Right atrium auricular region (tissue), 2 donors: ENCODE data around the gene CAB39. TPM values are rescaled to one million over a fixed set of nuclear protein-coding genes. Genes with fewer than 3 reads are reported as not detected.
A peak's percentile ranks its signal among the peaks of the same experiment; 100 is the strongest.

Experiments
- DNase-seq: peaks from one replicate; pipeline ENCODE4 v3.0.0-alpha.2; 2019; ENCODE audit warnings: low spot score
- H3K27ac ChIP-seq, 2 donors: fragments of 200-600 bp; sonication (generic); 1 replicate in 1 of 2; 2 replicates in 1 of 2; pipeline ENCODE4 v1.5.1; 2016 to 2019
- H3K27me3 ChIP-seq, 2 donors: fragments of 200-600 bp; sonication (generic); one replicate each; pipeline versions ENCODE4 v1.5.1 to v1.6.0; 2017 to 2019
- H3K36me3 ChIP-seq: fragments of 200-600 bp; sonication (generic); one replicate; pipeline ENCODE4 v1.5.1; 2016
- H3K4me1 ChIP-seq, 2 donors: fragments of 200-600 bp; sonication (generic); one replicate each; pipeline versions ENCODE4 v1.5.1 to v1.6.0; 2017 to 2019
- H3K4me3 ChIP-seq, 2 donors: fragments of 200-600 bp; sonication (generic); 1 replicate in 1 of 2; 2 replicates in 1 of 2; pipeline ENCODE4 v1.5.1; 2017 to 2019; ENCODE audit warnings: mild to moderate bottlenecking in 1 of 2, moderate library complexity in 1 of 2
- H3K9me3 ChIP-seq, 2 donors: fragments of 200-600 bp; sonication (generic); one replicate each; pipeline ENCODE4 v1.5.1; 2019
- total RNA-seq, 2 donors: library from RNA; depleted of rRNA; stranded (reverse); fragments of >200 nt; gene quantifications; one replicate each; pipeline ENCODE4 v1.1.0, GENCODE V29; 2016
- TF ChIP-seq, protein P1 (sequence below), 2 donors: fragments of 200-600 bp; sonication (generic); IDR thresholded peaks; one replicate each; pipeline ENCODE4 v1.5.1; 2019; ENCODE audit warnings: antibody characterized with exemption in 2 of 2

The CAB39 gene
- total RNA-seq, 2 donors from 2014 or later, result 66.1 to 81.5 TPM

DNA sequence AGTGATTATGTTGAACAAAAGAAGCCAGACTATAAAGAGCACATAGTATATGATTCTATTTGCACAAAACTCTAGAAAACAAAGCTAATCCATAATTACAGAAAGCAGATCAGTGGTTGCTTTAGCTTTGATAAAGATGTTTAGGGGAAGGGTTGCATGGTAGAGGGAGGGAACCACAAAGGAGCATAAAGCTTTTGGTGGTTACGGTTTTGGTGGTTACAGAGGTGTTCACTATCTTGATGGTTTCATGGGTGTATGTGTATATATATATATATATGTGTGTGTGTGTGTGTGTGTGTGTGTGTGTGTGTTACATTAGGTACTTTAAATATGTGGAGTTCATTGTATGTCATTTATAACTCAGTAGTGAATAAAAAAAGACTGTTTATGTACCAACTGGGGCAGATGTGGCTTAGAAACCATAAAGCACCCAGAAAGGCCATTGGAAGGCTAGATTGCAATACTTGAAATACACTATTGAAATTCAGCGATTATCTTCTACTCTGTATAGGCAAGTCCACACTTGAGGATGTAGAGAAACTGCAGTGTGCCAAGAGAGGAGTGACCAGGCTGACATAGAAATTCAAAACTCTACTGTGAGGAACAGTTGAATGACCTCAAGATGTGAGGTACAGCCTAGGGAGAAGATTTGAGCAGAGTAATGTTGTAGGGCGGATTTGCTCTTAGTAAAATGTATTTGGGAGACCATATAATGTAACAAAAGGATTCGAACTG, 60.6 kb downstream of the CAB39 start:
- TF ChIP-seq, protein P1, sequence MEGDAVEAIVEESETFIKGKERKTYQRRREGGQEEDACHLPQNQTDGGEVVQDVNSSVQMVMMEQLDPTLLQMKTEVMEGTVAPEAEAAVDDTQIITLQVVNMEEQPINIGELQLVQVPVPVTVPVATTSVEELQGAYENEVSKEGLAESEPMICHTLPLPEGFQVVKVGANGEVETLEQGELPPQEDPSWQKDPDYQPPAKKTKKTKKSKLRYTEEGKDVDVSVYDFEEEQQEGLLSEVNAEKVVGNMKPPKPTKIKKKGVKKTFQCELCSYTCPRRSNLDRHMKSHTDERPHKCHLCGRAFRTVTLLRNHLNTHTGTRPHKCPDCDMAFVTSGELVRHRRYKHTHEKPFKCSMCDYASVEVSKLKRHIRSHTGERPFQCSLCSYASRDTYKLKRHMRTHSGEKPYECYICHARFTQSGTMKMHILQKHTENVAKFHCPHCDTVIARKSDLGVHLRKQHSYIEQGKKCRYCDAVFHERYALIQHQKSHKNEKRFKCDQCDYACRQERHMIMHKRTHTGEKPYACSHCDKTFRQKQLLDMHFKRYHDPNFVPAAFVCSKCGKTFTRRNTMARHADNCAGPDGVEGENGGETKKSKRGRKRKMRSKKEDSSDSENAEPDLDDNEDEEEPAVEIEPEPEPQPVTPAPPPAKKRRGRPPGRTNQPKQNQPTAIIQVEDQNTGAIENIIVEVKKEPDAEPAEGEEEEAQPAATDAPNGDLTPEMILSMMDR (IDR thresholded peaks at IDR 0.05), result no peak
- Histone ChIP-seq H3K4me3 (no peak overlapping the region), H3K36me3 (no peaks in the 10 kb centered on the region), H3K4me1 (peaks cover 0 to 46% of the 10 kb centered on the region in 2 donors), H3K9me3 (no peaks in the 10 kb centered on the region), H3K27me3 (no peaks in the 10 kb centered on the region), H3K27ac (peak overlapping the region in 1 of 2 donors; percentile 72)
- no peak for DNase-seq

DNA sequence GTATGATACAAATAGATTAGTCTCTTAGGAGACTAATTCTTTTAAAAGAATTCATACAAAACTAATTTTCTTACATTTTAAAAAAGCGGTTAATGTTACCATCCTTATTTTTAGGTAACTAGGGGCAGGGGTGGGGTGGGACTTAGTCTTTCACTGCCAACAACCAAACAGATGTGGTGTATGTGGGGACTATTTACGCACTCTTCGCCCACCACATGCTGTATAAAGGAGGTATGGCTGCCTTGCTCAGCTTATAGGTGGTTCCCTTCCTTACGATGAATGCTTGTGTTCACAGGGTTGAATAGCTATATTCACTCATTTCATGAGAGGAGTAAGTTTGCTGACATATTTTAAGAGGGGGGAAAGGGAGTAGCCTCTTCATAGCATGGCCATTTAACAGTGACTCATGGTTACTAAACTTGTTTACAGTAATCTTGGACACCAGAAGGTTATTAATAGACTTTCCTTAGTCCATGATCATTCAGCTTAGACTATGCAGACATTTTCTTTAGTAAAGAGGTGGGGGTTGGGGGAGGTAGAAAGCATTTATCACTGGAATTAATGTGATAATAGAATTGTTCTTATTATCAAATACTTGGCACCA, 61.8 kb downstream of the CAB39 start:
- DNase-seq, result no peak
- H3K36me3 ChIP-seq, result no peaks in the 10 kb centered on the region
- H3K4me3 ChIP-seq, result no peak overlapping the region
- no peaks in the 10 kb centered on the region for H3K9me3 ChIP-seq
- H3K27ac ChIP-seq, result peak overlapping the region; percentile 53 to 72
- no peaks in the 10 kb centered on the region for H3K27me3 ChIP-seq
- TF ChIP-seq, protein P1 (IDR thresholded peaks at IDR 0.05), result no peak
- H3K4me1 ChIP-seq, result peaks cover 0 to 58% of the 10 kb centered on the region in 2 donors

DNA sequence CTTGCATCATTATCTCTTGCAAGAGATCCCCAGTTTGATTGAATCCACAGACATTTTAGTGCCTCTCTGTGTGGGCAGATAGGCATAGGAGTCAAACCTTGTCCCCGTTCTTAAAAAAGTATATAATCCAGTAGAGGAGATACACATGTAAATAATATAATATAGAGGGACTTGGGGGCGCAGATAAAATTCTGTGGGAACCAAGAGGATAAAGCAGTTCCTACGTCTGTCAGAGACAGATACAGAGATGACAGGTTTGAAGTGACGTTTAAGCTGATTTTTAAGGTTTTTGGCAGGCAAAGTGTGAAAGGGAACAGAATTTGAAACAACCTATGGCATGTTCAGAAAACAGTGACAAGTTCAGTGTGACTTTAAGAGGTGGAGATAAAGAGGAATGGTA, 63.1 kb downstream of the CAB39 start:
- no peak overlapping the region for H3K4me3 ChIP-seq
- no peaks in the 10 kb centered on the region for H3K9me3 ChIP-seq
- H3K27ac ChIP-seq, result peak overlapping the region in 1 of 2 donors; percentile 72
- H3K36me3 ChIP-seq, result no peaks in the 10 kb centered on the region
- TF ChIP-seq, protein P1 (IDR thresholded peaks at IDR 0.05), result no peak
- H3K27me3 ChIP-seq, result no peaks in the 10 kb centered on the region
- no peak for DNase-seq
- H3K4me1 ChIP-seq, result peaks cover 0 to 67% of the 10 kb centered on the region in 2 donors

DNA sequence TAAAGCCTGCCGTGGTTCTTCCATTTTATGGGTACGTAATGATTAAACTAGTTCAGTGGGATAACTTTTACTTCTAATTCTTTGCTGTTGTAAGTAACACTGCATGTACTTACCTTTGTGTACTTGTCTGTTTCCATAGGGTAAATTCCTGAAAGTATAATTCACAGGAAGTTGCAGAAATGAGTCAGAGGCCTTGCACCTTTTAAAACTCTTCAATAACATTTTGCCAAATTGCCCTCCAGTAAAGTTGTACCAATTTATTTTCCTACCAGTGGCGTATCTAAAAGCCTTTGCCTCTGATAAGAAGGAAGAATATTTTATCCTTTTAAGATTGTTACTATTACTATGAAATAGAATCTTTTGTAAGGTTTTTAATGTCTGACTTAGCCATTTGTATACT, 65.1 kb downstream of the CAB39 start:
- DNase-seq, result no peak
- Histone ChIP-seq H3K4me3 (no peak overlapping the region), H3K4me1 (peaks cover 0 to 81% of the 10 kb centered on the region in 2 donors), H3K27ac (peak overlapping the region in 1 of 2 donors; percentile 61), H3K36me3 (no peaks in the 10 kb centered on the region), H3K27me3 (no peaks in the 10 kb centered on the region), H3K9me3 (no peaks in the 10 kb centered on the region)
- TF ChIP-seq, protein P1 (IDR thresholded peaks at IDR 0.05), result no peak

- Histone ChIP-seq H3K4me1 (peaks cover 0 to 75% of the 10 kb centered on the region in 2 donors), H3K27ac (peak overlapping the region in 1 of 2 donors; percentile 61), H3K27me3 (no peaks in the 10 kb centered on the region), H3K36me3 (no peaks in the 10 kb centered on the region), H3K4me3 (no peak overlapping the region), H3K9me3 (no peaks in the 10 kb centered on the region)
- TF ChIP-seq, protein P1 (IDR thresholded peaks at IDR 0.05), result no peak
- DNase-seq, result no peak
Observed at GRCh38 chr2:230778350-230779063, 65.9 kb downstream of the CAB39 start.
